Smooth muscle cell (in vitro differentiated cells): Measurements from ENCODE around the gene IGFN1. TPM values are rescaled to one million over a fixed set of nuclear protein-coding genes. Genes with fewer than 3 reads are reported as not detected.
A peak's percentile ranks its signal among the peaks of the same experiment; 100 is the strongest.
"Not testable (repeated sequence)": the region's sequence is repeated elsewhere in the genome, so short reads cannot be mapped to it uniquely, and the experiment has no call there.

Source experiments
- DNase-seq: peaks from one replicate; lab custom pipeline; 2025; ENCODE audit not compliant: unreplicated experiment; lab: John Stamatoyannopoulos, UW
- H2AFZ ChIP-seq: fragments of 200-600 bp; sonication (generic); 2 replicates; pipeline ENCODE4 v1.6.0; 2016; ENCODE audit warnings: antibody characterized with exemption, low read depth, mild to moderate bottlenecking
- H3F3A ChIP-seq: fragments of 200-600 bp; sonication (generic); 2 replicates; pipeline ENCODE4 v1.6.0; 2017; ENCODE audit warnings: antibody characterized with exemption, low read depth
- H3K27ac ChIP-seq: fragments of 200-600 bp; sonication (generic); 2 replicates; pipeline ENCODE4 v1.5.1; 2016; ENCODE audit warnings: low read depth, mild to moderate bottlenecking
- H3K27me3 ChIP-seq: fragments of 200-600 bp; sonication (generic); 2 replicates; pipeline ENCODE4 v1.6.1; 2016; ENCODE audit warnings: low read depth, mild to moderate bottlenecking
- H3K36me3 ChIP-seq: fragments of 200-600 bp; sonication (generic); 2 replicates; pipeline ENCODE4 v1.5.1; 2016; ENCODE audit warnings: low read depth
- H3K4me1 ChIP-seq: fragments of 200-600 bp; sonication (generic); 2 replicates; pipeline ENCODE4 v1.5.1; 2016; ENCODE audit warnings: low read depth
- H3K4me2 ChIP-seq: fragments of 200-600 bp; sonication (generic); 2 replicates; pipeline ENCODE4 v1.6.0; 2016; ENCODE audit warnings: mild to moderate bottlenecking
- H3K4me3 ChIP-seq: fragments of 200-600 bp; sonication (generic); 2 replicates; pipeline ENCODE4 v1.5.1; 2016; ENCODE audit warnings: mild to moderate bottlenecking
- H3K79me2 ChIP-seq: fragments of 200-600 bp; sonication (generic); 2 replicates; pipeline ENCODE4 v1.6.0; 2016; ENCODE audit warnings: low read depth, mild to moderate bottlenecking
- H3K9ac ChIP-seq: fragments of 200-600 bp; sonication (generic); 2 replicates; pipeline ENCODE4 v1.6.0; 2016; ENCODE audit warnings: low read depth
- H3K9me3 ChIP-seq: fragments of 200-600 bp; sonication (generic); replicated peaks from 2 replicates; pipeline ENCODE4 v1.5.1; 2016; ENCODE audit warnings: low read depth
- H4K20me1 ChIP-seq: fragments of 200-600 bp; sonication (generic); 2 replicates; pipeline ENCODE4 v1.6.0; 2016; ENCODE audit warnings: low read depth
- CTCF ChIP-seq: fragments of 200-600 bp; sonication (generic); IDR thresholded peaks from 2 replicates; pipeline ENCODE4 v1.5.1; 2017; ENCODE audit warnings: borderline replicate concordance, mild to moderate bottlenecking, antibody characterized with exemption; ENCODE audit not compliant: insufficient read depth, poor library complexity, severe bottlenecking
- WGBS: methylation state at CpG from one replicate; pipeline ENCODE4 v1.1.7; 2016; ENCODE audit warnings: low lambda C conversion rate; 5-methylcytosine and 5-hydroxymethylcytosine counted together
- polyA plus RNA-seq: library from polyadenylated mRNA; unstranded; fragments of >200 nt; fragmentation: Nextera tagmentation; extraction: Ambion mirVana; gene quantifications from 2 replicates; pipeline ENCODE4 v1.2.1, GENCODE V29; 2016
- total RNA-seq: library from RNA; depleted of rRNA; stranded (reverse); fragments of >200 nt; gene quantifications from 2 replicates; pipeline ENCODE4 v1.2.3, GENCODE V29; 2014

Gene IGFN1
- total and polyA plus RNA-seq, 2 experiments from 2014 or later = not detected

- no peak for TF ChIP-seq CTCF
- H3K4me1 ChIP-seq = peaks cover 10% of the 10 kb centered on the region
- H3K9me3 ChIP-seq = no peaks in the 10 kb centered on the region
- DNase-seq = no peak
- no peaks in the 10 kb centered on the region for H3K27me3 ChIP-seq
- no peaks in the 10 kb centered on the region for H3K79me2 ChIP-seq
- 90% methylated on average over 17 of the region's 17 CpGs for WGBS
- H3K4me3 ChIP-seq = no peak overlapping the region
- H3F3A ChIP-seq = no peaks in the 10 kb centered on the region
- H3K36me3 ChIP-seq = no peaks in the 10 kb centered on the region
- no peak overlapping the region for H3K27ac ChIP-seq
- H2AFZ ChIP-seq = no peak overlapping the region
- no peaks in the 10 kb centered on the region for H4K20me1 ChIP-seq
- H3K9ac ChIP-seq = no peak overlapping the region
- H3K4me2 ChIP-seq = no peak overlapping the region
Observed at GRCh38 chr1:201255479-201256362, 65.1 kb downstream of the IGFN1 start.

- DNase-seq, H3K4me3 ChIP-seq, H4K20me1 ChIP-seq, H3F3A ChIP-seq, H3K4me1 ChIP-seq, H3K27ac ChIP-seq, H3K4me2 ChIP-seq, H3K27me3 ChIP-seq, H3K9me3 ChIP-seq, H3K79me2 ChIP-seq, H2AFZ ChIP-seq, H3K9ac ChIP-seq, H3K36me3 ChIP-seq: not testable (repeated sequence)
Observed at GRCh38 chr1:201258132-201258531, 67.5 kb downstream of the IGFN1 start.

GRCh38 chr1:201258763-201259230 is 68.2 kb downstream of the IGFN1 start:
- Histone ChIP-seq H3K79me2 (no peaks in the 10 kb centered on the region), H3K4me3 (no peak overlapping the region), H3K27ac (no peak overlapping the region), H4K20me1 (no peaks in the 10 kb centered on the region), H3K4me1 (peaks cover 10% of the 10 kb centered on the region), H3K4me2 (no peak overlapping the region), H3K36me3 (no peaks in the 10 kb centered on the region), H3K27me3 (no peaks in the 10 kb centered on the region), H3K9me3 (no peaks in the 10 kb centered on the region), H2AFZ (no peak overlapping the region), H3F3A (no peaks in the 10 kb centered on the region), H3K9ac (no peak overlapping the region)
- no peak for TF ChIP-seq CTCF
- 93% methylated on average over 14 of the region's 14 CpGs for WGBS
- no peak for DNase-seq

- WGBS = 11% methylated on average over 26 of the region's 28 CpGs
- no peak overlapping the region for H3K9ac ChIP-seq
Observed at GRCh38 chr1:201259476-201260235, 69.0 kb downstream of the IGFN1 start.

More at GRCh38 chr1:201259476-201260235, 69.0 kb downstream of the IGFN1 start:
- Histone ChIP-seq H3K4me2 (peak overlapping the region; percentile 78), H3K27ac (peak overlapping the region; percentile 19), H3K79me2 (no peaks in the 10 kb centered on the region), H2AFZ (no peak overlapping the region), H3K4me1 (peaks cover 10% of the 10 kb centered on the region), H3K27me3 (no peaks in the 10 kb centered on the region), H3K4me3 (peak overlapping the region; percentile 16), H3K36me3 (no peaks in the 10 kb centered on the region), H3K9me3 (no peaks in the 10 kb centered on the region), H3F3A (no peaks in the 10 kb centered on the region), H4K20me1 (no peaks in the 10 kb centered on the region)
- no peak for DNase-seq
- TF ChIP-seq CTCF = peak; percentile 3
